NCI-H1092 (cell line): ENCODE results near the gene TUBB4B.
"Not testable (repeated sequence)": the region's sequence is repeated elsewhere in the genome, so short reads cannot be mapped to it uniquely, and the experiment has no call there.

Experiments used
- DNase-seq: peaks from one replicate; lab custom pipeline; 2025; lab: John Stamatoyannopoulos, UW

The TUBB4B gene

GRCh38 chr9:137236238-137236935 lies 4.7 kb upstream of the TUBB4B start:
- peak; percentile 82 for DNase-seq

- no peak for DNase-seq
Observed at GRCh38 chr9:137236936-137237421, 4.1 kb upstream of the TUBB4B start.

GRCh38 chr9:137237759-137238726 lies 3.0 kb upstream of the TUBB4B start:
- peak; percentile 47 for DNase-seq

GRCh38 chr9:137239541-137240200 lies 1.4 kb upstream of the TUBB4B start:
- not testable (repeated sequence) for DNase-seq

- DNase-seq = peak; percentile 71
Observed at GRCh38 chr9:137240318-137240840, 708 bp upstream of the TUBB4B start.

- DNase-seq = no peak
Observed at GRCh38 chr9:137241490-137242268, 592 bp downstream of the TUBB4B start.

GRCh38 chr9:137242269-137243203 lies 1.4 kb downstream of the TUBB4B start:
- no peak for DNase-seq

- DNase-seq = not testable (repeated sequence)
Observed at GRCh38 chr9:137243266-137243625, 2.2 kb downstream of the TUBB4B start.

GRCh38 chr9:137243626-137244485 lies 2.8 kb downstream of the TUBB4B start:
- no peak for DNase-seq

- DNase-seq = no peak
Observed at GRCh38 chr9:137244486-137245449, 3.7 kb downstream of the TUBB4B start.

- no peak for DNase-seq
Observed at GRCh38 chr9:137245450-137246421, 4.6 kb downstream of the TUBB4B start.

- DNase-seq = peak; percentile 21
Observed at GRCh38 chr9:137247135-137247915, 6.2 kb downstream of the TUBB4B start.

GRCh38 chr9:137247916-137248175 lies 6.8 kb downstream of the TUBB4B start:
- DNase-seq = no peak

- DNase-seq = no peak
Observed at GRCh38 chr9:137250329-137251193, 9.5 kb downstream of the TUBB4B start.

- no peak for DNase-seq
Observed at GRCh38 chr9:137251194-137251461, 10.0 kb downstream of the TUBB4B start, which contains the start of gene STPG3. STPG3 (plus strand) TSS chr9:137251286; CDS start chr9:137251287, 1 bp downstream.
